Measurements from ENCODE around the gene GUSB.
"Not testable (repeated sequence)": the region's sequence is repeated elsewhere in the genome, so short reads cannot be mapped to it uniquely, and the experiment has no call there.

GUSB gene

DNA sequence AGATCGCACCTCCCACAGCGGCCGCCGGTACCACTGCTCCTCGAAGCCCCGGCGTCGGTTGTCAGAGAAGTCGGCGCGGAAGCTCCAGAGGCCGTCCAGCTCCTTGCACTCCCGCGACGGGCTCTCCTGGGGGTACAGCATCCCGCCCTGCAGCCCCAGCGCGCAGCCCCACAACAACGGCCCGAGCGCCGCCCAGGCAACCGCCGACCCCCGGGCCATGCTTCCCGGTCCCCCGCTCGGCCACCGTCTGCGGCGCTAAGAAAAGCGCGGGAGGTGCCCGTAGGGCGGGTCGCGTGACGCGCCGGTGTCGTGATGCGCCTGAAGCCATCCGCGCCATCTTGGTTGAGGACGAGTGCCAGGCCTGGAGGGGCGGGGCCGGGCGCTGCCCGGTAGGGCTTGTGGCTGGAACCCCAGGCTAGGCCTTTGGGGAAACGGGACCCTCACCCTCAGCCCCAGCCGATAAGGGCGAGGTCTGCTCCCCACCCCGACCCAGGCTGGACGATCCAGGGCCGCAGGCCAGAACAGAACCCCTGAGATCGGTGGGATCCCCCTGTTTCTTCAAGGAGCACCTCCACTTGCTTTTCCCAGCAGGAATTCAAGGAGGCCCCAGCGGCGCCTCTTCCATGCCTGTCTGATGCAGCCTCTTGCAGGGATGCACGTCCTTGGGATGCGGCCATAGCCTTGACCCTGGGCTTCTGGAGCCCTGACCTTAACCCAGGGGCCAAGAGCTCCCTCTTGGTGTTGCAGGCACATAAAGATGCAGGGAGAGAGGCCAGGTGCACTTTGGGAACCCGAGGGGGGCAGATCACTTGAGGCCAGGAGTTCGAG is at the start of gene GUSB:
GUSB (minus strand) TSS at position 249 of the 828 bp plus-strand sequence; CDS start at position 219, 30 bp downstream.
- peaks cover 4% of the 10 kb centered on the region; the same call in 1 of the 2 replicates for H4K20me1 ChIP-seq (ENCODE audit: insufficient read depth, low read length)
- peak; percentile 92 for DNase-seq
- peak within 1 kb of the TSS; percentile 51; the same call in 1 of the 2 replicates for H3K27ac ChIP-seq (ENCODE audit: low read length)
- H3K4me3 ChIP-seq (ENCODE audit: low read length) = peak within 1 kb of the TSS; percentile 93
- 0 out of 2 replicates have a peak, but pooled peaks cover 3% of the 10 kb centered on the region for H3K4me1 ChIP-seq (ENCODE audit: low read length)
- no peaks in the 10 kb centered on the region for H3K27me3 ChIP-seq (replicated peaks; ENCODE audit: insufficient read depth, low read length)
- H3K36me3 ChIP-seq (replicated peaks; ENCODE audit: insufficient read depth, low read length) = no peaks in the 10 kb centered on the region
- peak within 1 kb of the TSS; percentile 96 for H3K9ac ChIP-seq (ENCODE audit: low read length)
- TF ChIP-seq EZH2phosphoT487 (IDR thresholded peaks at IDR 0.05; ENCODE audit: low read length) (no peak), EZH2 (optimal IDR thresholded peaks at IDR 0.05; ENCODE audit: low read depth, low read length) (no peak)
- TF ChIP-seq, protein P1, sequence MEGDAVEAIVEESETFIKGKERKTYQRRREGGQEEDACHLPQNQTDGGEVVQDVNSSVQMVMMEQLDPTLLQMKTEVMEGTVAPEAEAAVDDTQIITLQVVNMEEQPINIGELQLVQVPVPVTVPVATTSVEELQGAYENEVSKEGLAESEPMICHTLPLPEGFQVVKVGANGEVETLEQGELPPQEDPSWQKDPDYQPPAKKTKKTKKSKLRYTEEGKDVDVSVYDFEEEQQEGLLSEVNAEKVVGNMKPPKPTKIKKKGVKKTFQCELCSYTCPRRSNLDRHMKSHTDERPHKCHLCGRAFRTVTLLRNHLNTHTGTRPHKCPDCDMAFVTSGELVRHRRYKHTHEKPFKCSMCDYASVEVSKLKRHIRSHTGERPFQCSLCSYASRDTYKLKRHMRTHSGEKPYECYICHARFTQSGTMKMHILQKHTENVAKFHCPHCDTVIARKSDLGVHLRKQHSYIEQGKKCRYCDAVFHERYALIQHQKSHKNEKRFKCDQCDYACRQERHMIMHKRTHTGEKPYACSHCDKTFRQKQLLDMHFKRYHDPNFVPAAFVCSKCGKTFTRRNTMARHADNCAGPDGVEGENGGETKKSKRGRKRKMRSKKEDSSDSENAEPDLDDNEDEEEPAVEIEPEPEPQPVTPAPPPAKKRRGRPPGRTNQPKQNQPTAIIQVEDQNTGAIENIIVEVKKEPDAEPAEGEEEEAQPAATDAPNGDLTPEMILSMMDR (IDR thresholded peaks at IDR 0.05; ENCODE audit: low read length) = no peak
- H2AFZ ChIP-seq (ENCODE audit: low read length) = peak within 1 kb of the TSS; percentile 99
- peak within 1 kb of the TSS; percentile 86 for H3K4me2 ChIP-seq (ENCODE audit: low read depth, low read length)
- H3K9me2 ChIP-seq (replicated peaks; ENCODE audit: insufficient read depth, low read length) = no peaks in the 10 kb centered on the region
- H3K9me3 ChIP-seq (replicated peaks; ENCODE audit: insufficient read depth, low read length) = no peaks in the 10 kb centered on the region
- H3K79me2 ChIP-seq (ENCODE audit: low read length) = peaks cover 33% of the 10 kb centered on the region
- no peaks in the 10 kb centered on the region for H3F3A ChIP-seq (ENCODE audit: insufficient read depth, low read length)

DNA sequence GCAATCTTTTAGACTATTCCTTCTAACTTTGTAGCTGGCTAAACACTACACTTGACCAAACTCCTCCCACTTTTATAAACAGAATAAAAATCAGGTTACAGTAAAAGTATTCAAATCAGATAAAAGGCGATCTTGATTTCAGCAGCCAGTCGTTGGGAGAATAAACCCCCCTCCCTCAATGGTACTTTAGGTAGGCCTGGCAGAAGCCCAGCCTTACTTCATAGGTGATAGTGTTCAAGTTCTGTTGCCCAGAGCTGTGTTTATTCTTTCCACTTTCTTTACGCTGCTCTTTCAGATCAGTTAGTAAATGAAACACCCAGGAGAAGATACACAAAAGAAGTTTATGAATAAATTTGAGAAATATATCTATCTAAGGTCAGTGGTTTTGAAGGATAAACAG is 46.3 kb upstream of the GUSB start:
- H2AFZ ChIP-seq (ENCODE audit: low read length); H3K4me1 ChIP-seq (ENCODE audit: low read length); H3K27me3 ChIP-seq (replicated peaks; ENCODE audit: insufficient read depth, low read length); H3K27ac ChIP-seq (ENCODE audit: low read length); H3K79me2 ChIP-seq (ENCODE audit: low read length); H4K20me1 ChIP-seq (ENCODE audit: insufficient read depth, low read length); H3K9ac ChIP-seq (ENCODE audit: low read length); H3K4me2 ChIP-seq (ENCODE audit: low read depth, low read length); DNase-seq; H3F3A ChIP-seq (ENCODE audit: insufficient read depth, low read length); H3K4me3 ChIP-seq (ENCODE audit: low read length); H3K36me3 ChIP-seq (replicated peaks; ENCODE audit: insufficient read depth, low read length); H3K9me2 ChIP-seq (replicated peaks; ENCODE audit: insufficient read depth, low read length); H3K9me3 ChIP-seq (replicated peaks; ENCODE audit: insufficient read depth, low read length): not testable (repeated sequence)

DNA sequence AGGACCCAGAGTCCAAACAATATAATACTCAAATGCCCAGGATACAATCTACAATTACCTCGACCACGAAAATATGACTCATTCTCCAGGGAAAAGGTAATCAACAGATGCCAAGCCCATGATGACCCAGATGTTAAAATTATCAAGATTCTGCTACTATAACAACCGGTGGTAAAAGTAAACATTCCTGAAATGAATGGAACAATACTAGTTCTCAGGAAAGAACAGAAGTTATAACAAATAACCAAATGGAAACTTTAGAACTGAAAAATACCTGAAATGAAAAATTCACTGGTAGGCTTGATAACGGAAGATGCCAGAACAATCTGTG is 34.1 kb upstream of the GUSB start:
- Histone ChIP-seq H3K36me3 (replicated peaks; ENCODE audit: insufficient read depth, low read length) (no peaks in the 10 kb centered on the region), H3K27ac (ENCODE audit: low read length) (no peak overlapping the region), H3K4me1 (ENCODE audit: low read length) (no peaks in the 10 kb centered on the region), H3K79me2 (ENCODE audit: low read length) (no peaks in the 10 kb centered on the region), H3K27me3 (replicated peaks; ENCODE audit: insufficient read depth, low read length) (no peaks in the 10 kb centered on the region), H2AFZ (ENCODE audit: low read length) (no peak overlapping the region), H3K4me3 (ENCODE audit: low read length) (no peak overlapping the region), H3K4me2 (ENCODE audit: low read depth, low read length) (no peak overlapping the region), H3F3A (ENCODE audit: insufficient read depth, low read length) (no peaks in the 10 kb centered on the region), H4K20me1 (ENCODE audit: insufficient read depth, low read length) (no peaks in the 10 kb centered on the region), H3K9me3 (replicated peaks; ENCODE audit: insufficient read depth, low read length) (no peaks in the 10 kb centered on the region), H3K9me2 (replicated peaks; ENCODE audit: insufficient read depth, low read length) (no peaks in the 10 kb centered on the region), H3K9ac (ENCODE audit: low read length) (no peak overlapping the region)
- DNase-seq = no peak
- TF ChIP-seq, protein P1 (IDR thresholded peaks at IDR 0.05; ENCODE audit: low read length) = no peak
- TF ChIP-seq EZH2phosphoT487 (IDR thresholded peaks at IDR 0.05; ENCODE audit: low read length) (no peak), EZH2 (optimal IDR thresholded peaks at IDR 0.05; ENCODE audit: low read depth, low read length) (no peak)
